Activated T-helper 1 cell treated with anti-CD3 and anti-CD28 coated beads, Interleukin-12 subunit alpha, Interleukin-12 subunit beta, Interleukin-2, Interleukin-4 antibody, amounts not matched to agents 30 ng/mL and 10 ng/mL and 1 ng/mL, durations not matched to agents 14 hours and 24 hours and 36 hours (primary cell): ENCODE measurements around the gene NOTCH4. TPM values are rescaled to one million over a fixed set of nuclear protein-coding genes. Genes with fewer than 3 reads are reported as not detected.

Source experiments
- DNase-seq: peaks from one replicate; pipeline ENCODE4 v3.0.0; 2021; ENCODE audit warnings: low spot score
- H3K27ac Mint-ChIP-seq: one replicate; pipeline ENCODE4 v1.8.0; 2021; ENCODE audit warnings: mild to moderate bottlenecking, mixed read lengths
- H3K27me3 Mint-ChIP-seq: one replicate; pipeline ENCODE4 v1.8.0; 2022; ENCODE audit warnings: mild to moderate bottlenecking, moderate library complexity, mixed read lengths; ENCODE audit not compliant: insufficient read depth
- H3K36me3 Mint-ChIP-seq: one replicate; pipeline ENCODE4 v1.8.0; 2021; ENCODE audit warnings: low read depth, mixed read lengths
- H3K4me1 Mint-ChIP-seq: one replicate; pipeline ENCODE4 v1.8.0; 2021; ENCODE audit warnings: low read depth, mixed read lengths
- H3K4me3 Mint-ChIP-seq: one replicate; pipeline ENCODE4 v1.8.0; 2021; ENCODE audit warnings: mild to moderate bottlenecking, moderate library complexity, mixed read lengths
- H3K9me3 Mint-ChIP-seq: one replicate; pipeline ENCODE4 v1.8.0; 2021; ENCODE audit warnings: mixed read lengths
- intact Hi-C: fragments of 100-400 bp; cut with micrococcal nuclease; formaldehyde crosslinking; loops from one replicate; pipeline ENCODE4 v1.15.1; 2024
- total RNA-seq: library from RNA; stranded (reverse); gene quantifications from 2 replicates; pipeline ENCODE4 v1.2.3, GENCODE V29; 2022

NOTCH4 gene
- total RNA-seq, 1 donor from 2014 or later = 0.73 TPM

DNA sequence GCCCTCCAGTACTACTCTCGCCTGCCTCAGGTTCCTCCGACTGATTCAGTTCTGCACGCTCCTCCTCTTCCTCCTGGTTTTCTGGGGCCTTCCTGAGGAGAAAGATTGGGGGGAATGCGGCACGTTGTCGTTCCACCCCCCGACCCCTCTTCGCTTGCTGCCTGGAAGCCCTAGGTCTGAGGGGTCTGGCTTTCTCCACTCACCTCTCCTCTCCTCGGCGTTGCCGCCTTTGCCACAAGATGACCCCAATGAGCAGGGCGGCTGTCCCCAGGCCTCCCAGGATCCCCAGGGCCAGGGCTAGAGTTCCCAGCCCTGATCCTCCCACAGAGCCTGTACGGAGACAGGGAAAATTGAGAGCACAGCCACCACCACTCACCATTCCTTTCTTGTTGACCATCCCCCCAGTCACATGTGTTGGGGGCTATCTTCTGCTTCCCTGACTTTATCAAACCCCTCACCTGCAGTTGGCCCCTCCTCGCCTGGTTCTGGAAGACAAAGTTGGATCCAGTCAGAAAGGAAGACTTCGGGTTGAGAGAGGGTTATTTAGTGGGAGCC, 42.6 kb downstream of the NOTCH4 start:
- Mint-ChIP-seq H3K27ac (no peak overlapping the region), H3K9me3 (no peaks in the 10 kb centered on the region), H3K4me1 (peaks cover 54% of the 10 kb centered on the region), H3K27me3 (no peaks in the 10 kb centered on the region), H3K4me3 (no peak overlapping the region), H3K36me3 (peaks cover 33% of the 10 kb centered on the region)
- DNase-seq = no peak
- intact Hi-C loops = no loop called here

DNA sequence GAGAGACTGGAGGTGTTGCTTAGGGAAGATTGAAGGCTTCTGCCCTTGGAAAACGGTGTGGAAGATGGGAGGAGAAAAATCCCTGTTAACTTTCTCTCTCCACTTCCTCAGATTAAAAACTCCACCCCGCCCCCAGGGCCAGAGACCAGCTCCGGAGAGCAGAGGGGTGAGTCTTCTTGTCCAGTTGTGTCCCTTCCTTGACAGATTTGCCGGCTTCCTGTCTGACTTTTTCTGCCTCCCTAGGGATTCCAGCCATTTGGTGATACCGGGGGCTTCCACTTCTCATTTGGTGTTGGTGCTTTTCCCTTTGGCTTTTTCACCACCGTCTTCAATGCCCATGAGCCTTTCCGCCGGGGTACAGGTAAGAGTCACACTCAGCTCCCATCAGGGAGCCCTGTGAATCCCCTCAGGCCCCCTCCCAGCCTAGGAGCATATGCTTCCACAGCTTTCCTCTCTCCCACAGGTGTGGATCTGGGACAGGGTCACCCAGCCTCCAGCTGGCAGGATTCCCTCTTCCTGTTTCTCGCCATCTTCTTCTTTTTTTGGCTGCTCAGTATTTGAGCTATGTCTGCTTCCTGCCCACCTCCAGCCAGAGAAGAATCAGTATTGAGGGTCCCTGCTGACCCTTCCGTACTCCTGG, 44.0 kb downstream of the NOTCH4 start:
- H3K4me3 Mint-ChIP-seq = peak overlapping the region; percentile 95
- peaks cover 27% of the 10 kb centered on the region for H3K36me3 Mint-ChIP-seq
- peak overlapping the region; percentile 73 for H3K27ac Mint-ChIP-seq
- no peaks in the 10 kb centered on the region for H3K27me3 Mint-ChIP-seq
- DNase-seq = no peak
- no peaks in the 10 kb centered on the region for H3K9me3 Mint-ChIP-seq
- peaks cover 48% of the 10 kb centered on the region for H3K4me1 Mint-ChIP-seq
- intact Hi-C loops = loop anchor here (2.0 to 10.0 kb wide), 7 partner anchors 223 to 1853 kb away; partner anchors contain the start of genes CUTA, EHMT2, NELFE and NEU1

DNA sequence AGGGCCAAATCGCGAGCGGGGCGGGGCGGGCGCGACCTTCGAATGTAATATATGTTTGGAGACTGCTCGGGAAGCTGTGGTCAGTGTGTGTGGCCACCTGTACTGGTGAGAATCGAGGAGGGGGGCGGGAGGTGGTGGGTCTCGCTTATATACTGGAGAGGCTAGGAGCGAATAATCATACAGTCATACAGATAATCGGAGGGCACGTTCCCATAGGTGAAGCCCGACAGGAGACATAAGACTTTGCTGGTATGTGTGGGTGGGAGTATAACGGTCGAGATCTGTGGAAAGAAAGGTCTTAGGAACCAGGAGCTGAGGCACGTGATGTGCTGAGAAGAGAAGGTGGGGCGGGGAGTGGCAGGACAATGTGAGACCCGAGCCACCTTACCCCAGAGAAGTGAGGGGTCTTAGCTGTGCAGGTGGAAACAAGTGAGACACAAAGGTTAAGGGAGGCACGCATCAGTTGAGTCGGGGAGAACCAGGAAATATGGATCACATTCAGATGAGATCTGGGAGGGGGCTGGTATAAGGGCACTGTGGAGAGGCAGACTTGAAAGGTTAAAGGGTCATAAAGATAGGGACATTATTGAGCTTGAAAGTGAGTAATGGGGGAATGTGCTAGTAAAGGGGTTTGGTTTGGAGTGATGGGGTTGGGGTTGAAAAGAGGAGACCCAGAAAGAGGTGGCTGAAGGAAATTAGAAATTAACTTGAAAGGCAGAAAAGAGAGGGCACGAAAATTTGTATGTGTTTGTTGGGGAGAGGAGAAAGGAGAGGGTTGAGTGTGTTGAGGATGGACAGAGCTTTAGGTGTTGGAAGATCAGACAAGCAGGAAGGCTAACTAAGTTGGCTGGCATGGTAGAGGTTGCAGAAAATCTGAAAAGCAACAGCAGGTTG, 45.1 kb downstream of the NOTCH4 start:
- H3K27ac Mint-ChIP-seq = peak overlapping the region; percentile 94
- H3K27me3 Mint-ChIP-seq = no peaks in the 10 kb centered on the region
- H3K4me1 Mint-ChIP-seq = peaks cover 55% of the 10 kb centered on the region
- H3K4me3 Mint-ChIP-seq = peak overlapping the region; percentile 95
- no peak for DNase-seq
- H3K9me3 Mint-ChIP-seq = no peaks in the 10 kb centered on the region
- peaks cover 27% of the 10 kb centered on the region for H3K36me3 Mint-ChIP-seq
- intact Hi-C loops = loop anchor here (1.0 to 10.0 kb wide), 11 partner anchors 12 to 1851 kb away; partner anchors contain the start of genes CUTA, EHMT2, FKBPL and NELFE

DNA sequence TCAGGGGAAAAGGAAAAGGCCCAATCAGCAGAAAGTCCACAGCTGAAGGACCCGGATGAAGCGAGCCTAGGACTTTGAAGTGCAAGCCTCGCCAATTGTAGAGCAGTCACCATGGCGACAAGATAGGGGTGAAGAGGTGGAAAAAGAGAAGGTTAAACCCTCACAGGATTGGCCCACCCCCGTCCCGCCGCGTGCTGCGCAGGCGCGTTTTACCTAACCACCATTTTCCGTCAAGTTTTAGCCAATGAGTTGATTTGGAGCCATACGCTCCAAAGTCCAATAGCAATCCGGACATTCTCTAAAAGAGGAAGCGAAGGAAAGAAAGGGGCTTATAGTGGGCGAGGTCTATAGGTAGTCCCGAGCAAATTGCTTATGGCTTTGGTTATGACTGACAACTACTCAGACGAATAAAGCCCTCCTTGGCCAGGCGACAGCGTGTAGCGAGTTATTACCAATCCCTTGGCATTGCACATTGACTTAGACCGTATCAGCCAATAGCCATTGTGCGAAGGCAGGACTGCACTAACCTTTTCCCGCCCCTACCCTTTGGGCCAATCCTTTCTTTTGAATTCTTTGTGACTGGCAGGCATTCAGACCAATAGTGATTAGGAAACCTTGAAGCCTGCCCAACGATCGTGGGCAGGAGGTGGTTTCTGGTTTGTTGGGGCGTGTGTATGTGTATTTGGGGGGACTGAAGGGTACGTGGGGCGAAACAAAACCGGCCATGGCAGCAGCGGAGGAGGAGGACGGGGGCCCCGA, 45.9 kb downstream of the NOTCH4 start, which contains the start of gene RNF5:
Gene RNF5, plus strand, starts transcription at position 618 of the 759 bp plus-strand sequence. Its CDS starts 107 bp downstream, at position 725.
- Mint-ChIP-seq H3K4me3 (peak within 1 kb of the TSS; percentile 95), H3K27me3 (no peaks in the 10 kb centered on the region), H3K27ac (peak within 1 kb of the TSS; percentile 94), H3K4me1 (peaks cover 60% of the 10 kb centered on the region), H3K36me3 (peaks cover 27% of the 10 kb centered on the region), H3K9me3 (no peaks in the 10 kb centered on the region)
- intact Hi-C loops = loop anchor here (1.0 to 10.0 kb wide), 16 partner anchors 12 to 1851 kb away; partner anchors contain the start of genes BRD2, CUTA, EHMT2 and FKBPL
- peak; percentile 91 for DNase-seq

DNA sequence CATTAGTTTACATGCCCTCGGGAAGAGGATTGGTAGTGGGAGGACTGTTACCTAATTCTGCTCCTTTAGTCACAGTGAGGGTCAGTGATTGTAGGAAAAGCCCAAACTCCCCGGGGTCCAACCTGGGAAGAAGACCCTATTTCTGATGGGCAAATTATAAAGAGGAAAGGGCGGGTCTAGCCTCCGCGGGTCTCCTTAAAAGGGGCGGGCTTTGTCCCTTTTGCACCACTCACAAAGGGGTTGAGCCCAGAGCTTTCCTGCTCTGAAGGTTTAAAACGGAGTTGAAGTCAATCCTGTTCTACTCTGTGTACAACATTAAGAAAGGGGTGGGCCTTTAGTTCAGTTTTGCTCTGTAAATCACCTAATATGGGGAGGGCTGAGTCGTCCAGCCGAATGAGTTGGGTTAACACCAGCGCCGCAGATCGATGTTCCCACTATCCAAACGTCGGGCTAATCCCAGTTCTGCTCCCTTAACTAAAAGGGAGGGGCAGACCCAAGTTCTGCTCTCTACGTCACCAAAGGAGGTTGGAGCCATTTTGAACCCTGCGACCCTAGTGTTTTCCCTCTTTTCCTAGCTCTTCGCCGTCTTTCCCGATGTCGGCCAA, 46.6 kb downstream of the NOTCH4 start:
- H3K4me3 Mint-ChIP-seq = peak overlapping the region; percentile 95
- H3K27ac Mint-ChIP-seq = peak overlapping the region; percentile 94
- H3K27me3 Mint-ChIP-seq = no peaks in the 10 kb centered on the region
- no peaks in the 10 kb centered on the region for H3K9me3 Mint-ChIP-seq
- H3K4me1 Mint-ChIP-seq = peaks cover 61% of the 10 kb centered on the region
- intact Hi-C loops = loop anchor here (1.0 to 10.0 kb wide), 10 partner anchors 29 to 1850 kb away; partner anchors contain the start of genes BRD2, CUTA, EHMT2 and GPANK1
- peak; percentile 29 for DNase-seq
- H3K36me3 Mint-ChIP-seq = peaks cover 23% of the 10 kb centered on the region

DNA sequence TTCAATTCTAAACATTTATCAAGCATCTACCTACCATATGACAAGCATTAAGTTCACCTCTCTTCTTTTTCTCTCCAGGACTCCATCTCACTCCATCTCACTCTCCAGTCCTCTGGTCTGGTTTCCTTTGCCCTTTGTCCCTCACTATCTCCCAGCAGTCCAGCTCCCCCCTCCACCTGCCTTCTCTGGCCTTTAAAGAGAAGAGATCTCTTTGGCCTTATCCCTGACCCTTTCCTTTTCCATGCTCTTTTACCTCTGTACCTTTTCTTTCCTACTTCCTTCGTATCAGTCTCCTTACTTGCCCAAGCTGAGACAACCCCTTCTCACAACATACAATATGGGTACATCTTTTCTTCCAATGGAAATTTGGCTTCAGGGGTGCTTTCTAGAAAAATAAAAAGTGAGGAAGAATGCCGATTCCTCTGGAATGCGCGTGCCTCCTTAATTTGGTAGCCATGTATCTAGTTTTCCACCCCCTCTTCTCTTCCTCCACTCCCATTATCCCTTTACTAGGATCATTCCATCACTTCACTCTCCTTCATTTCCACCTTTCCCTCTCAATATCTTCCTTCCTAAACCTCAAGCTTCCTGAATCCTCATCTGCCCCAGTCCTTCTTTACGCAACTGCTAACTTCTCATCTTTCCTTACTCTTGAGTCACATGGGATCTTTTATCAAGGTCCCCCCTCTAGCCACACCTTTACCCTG, 47.2 kb downstream of the NOTCH4 start:
- H3K4me1 Mint-ChIP-seq = peaks cover 61% of the 10 kb centered on the region
- H3K36me3 Mint-ChIP-seq = peaks cover 23% of the 10 kb centered on the region
- no peak for DNase-seq
- intact Hi-C loops = loop anchor here (1.0 to 10.0 kb wide), 11 partner anchors 22 to 1849 kb away; partner anchors contain the start of genes BRD2, CUTA, EHMT2 and GPANK1
- H3K27ac Mint-ChIP-seq = peak overlapping the region; percentile 94
- H3K9me3 Mint-ChIP-seq = no peaks in the 10 kb centered on the region
- no peaks in the 10 kb centered on the region for H3K27me3 Mint-ChIP-seq
- peak overlapping the region; percentile 95 for H3K4me3 Mint-ChIP-seq

DNA sequence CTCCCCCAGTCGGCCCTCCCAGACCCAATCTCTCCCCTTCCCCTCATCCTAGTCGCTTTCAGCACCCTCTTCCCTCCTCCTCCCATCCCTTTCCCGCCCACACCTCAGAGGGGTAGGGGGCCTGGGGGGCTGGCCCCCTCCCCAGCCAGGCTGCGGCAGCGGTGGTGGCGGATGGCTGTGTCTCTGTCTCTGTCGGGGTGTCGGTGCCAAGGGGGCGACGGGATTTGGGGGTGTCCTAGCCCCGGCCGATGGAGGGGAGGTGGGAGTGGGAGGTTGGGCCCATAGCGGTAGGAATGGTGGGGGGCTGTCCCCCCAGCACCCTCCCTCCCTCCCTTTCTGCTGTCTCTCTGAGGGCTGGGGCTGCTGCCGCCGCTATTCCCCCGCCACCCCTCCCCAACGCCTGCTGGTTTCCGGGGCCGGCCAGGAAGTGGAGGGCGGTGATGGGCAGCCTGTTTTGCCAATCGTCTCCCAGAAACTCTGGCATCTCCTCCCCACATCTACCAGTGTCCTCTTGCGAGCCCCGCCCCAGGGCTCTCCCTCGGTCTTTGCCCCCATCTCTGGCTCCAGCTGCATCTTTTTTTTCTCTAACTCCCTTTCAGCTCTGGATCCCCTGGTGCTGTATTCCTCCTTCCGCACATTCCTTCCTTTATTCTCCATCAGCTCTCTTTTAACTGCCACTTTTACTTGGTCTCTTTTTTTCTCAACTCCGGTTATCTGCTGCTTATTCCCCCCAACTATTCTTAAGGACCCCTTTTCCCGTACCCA, 48.0 kb downstream of the NOTCH4 start, which contains the start of gene AGPAT1:
Gene AGPAT1, minus strand, starts transcription at position 374 of the 765 bp plus-strand sequence. CDS start 4,588 bp downstream, outside the sequence.
- Mint-ChIP-seq H3K36me3 (peaks cover 17% of the 10 kb centered on the region), H3K27me3 (no peaks in the 10 kb centered on the region), H3K27ac (peak within 1 kb of the TSS; percentile 94), H3K4me1 (peaks cover 60% of the 10 kb centered on the region), H3K4me3 (peak within 1 kb of the TSS; percentile 95), H3K9me3 (no peaks in the 10 kb centered on the region)
- intact Hi-C loops = loop anchor here (1.0 to 10.0 kb wide), 10 partner anchors 22 to 1849 kb away; partner anchors contain the start of genes BRD2, CUTA, EHMT2 and GPANK1
- DNase-seq = peak; percentile 95

DNA sequence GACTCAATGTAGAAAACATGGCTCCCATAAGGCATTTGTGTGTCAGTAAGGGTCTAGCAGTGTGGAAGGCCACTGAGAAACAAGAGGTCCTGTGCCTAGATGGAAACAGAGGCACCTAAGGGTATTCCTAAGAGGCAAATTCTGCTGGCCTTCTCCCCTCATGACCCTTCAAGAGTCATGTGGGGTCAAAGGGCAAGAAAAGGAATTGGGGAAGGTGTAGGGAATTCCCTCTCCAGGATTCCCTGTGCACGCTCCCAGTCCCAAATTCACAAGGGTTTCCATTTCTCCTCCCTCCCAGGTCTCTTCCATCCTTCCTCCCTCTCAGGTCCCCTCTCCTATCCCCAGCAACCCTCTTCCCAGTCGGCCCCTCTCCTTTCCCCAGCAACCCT, 48.6 kb downstream of the NOTCH4 start:
- H3K9me3 Mint-ChIP-seq = no peaks in the 10 kb centered on the region
- peak overlapping the region; percentile 79 for H3K27ac Mint-ChIP-seq
- intact Hi-C loops = loop anchor here (5.0 to 10.0 kb wide), 5 partner anchors 218 to 1848 kb away; partner anchors contain the start of genes CUTA, EHMT2, NELFE and PHF1
- H3K36me3 Mint-ChIP-seq = peaks cover 13% of the 10 kb centered on the region
- H3K27me3 Mint-ChIP-seq = no peaks in the 10 kb centered on the region
- DNase-seq = no peak
- peak overlapping the region; percentile 95 for H3K4me3 Mint-ChIP-seq
- peaks cover 54% of the 10 kb centered on the region for H3K4me1 Mint-ChIP-seq

DNA sequence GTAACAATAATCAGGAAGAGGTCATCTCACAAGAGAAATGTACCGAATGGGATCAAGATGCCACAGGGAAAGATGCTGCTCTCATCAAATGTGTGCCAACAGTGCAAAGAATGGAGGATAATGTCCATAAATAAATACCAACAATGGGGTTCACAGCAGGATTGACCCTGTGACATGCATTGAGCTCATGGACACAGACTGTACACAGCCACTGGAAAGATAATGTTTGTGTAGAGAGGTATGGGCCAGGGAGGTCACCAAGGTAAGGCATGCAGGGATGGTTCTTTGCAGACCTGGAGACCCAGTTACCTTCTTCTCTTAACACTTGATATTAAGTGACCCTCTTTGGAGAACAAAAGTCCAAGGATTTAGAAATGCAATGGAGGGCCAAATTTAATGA, 49.5 kb downstream of the NOTCH4 start:
- peaks cover 50% of the 10 kb centered on the region for H3K4me1 Mint-ChIP-seq

DNA sequence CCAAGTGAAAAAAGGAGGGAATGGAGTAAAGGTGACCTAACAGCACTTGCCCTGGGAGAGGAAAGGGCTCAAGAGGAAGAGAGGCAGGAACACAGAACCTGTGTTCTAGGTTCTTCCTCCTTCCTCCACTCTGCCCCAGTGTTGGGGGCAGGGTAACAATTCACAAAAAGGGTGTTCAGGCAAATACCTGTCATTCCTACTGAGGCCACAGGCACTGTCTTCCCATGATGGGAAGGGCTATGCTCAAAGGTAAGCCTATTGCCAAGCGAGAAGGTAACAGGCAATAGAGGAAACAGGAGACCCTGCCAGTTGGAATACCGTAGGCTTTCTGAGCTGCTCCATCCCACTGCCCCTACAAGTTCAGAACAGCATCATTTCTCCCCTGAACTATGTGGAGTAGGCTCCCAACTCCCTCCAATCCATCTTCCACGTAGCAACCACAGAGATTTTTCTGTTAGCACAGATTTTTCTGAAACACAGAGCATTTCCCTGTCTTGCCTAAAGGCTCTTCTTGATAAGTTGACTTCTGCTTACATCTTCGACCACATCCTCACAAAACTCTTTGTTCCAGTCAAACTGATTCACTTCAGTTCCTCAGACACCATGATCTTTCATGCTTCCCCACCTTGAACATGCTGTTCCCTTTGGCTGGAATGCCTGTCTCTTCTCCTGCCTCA, 50.7 kb downstream of the NOTCH4 start:
- peaks cover 40% of the 10 kb centered on the region for H3K4me1 Mint-ChIP-seq
- peak overlapping the region; percentile 2 for H3K4me3 Mint-ChIP-seq
- peaks cover 14% of the 10 kb centered on the region for H3K36me3 Mint-ChIP-seq
- no peak for DNase-seq
- intact Hi-C loops = loop anchor here (10.0 kb wide), 1 partner anchor 1242 kb away; the partner anchor contains the start of genes CUTA and PHF1
- no peaks in the 10 kb centered on the region for H3K9me3 Mint-ChIP-seq
- H3K27ac Mint-ChIP-seq = peak overlapping the region; percentile 25
- no peaks in the 10 kb centered on the region for H3K27me3 Mint-ChIP-seq

More for the DNA sequence above, 49.5 kb downstream of the NOTCH4 start:
- intact Hi-C loops = loop anchor here (10.0 kb wide), 1 partner anchor 1240 kb away; the partner anchor contains the start of genes CUTA and PHF1
- H3K4me3 Mint-ChIP-seq = peak overlapping the region; percentile 95
- H3K36me3 Mint-ChIP-seq = peaks cover 19% of the 10 kb centered on the region
- H3K9me3 Mint-ChIP-seq = no peaks in the 10 kb centered on the region
- H3K27me3 Mint-ChIP-seq = no peaks in the 10 kb centered on the region
- no peak for DNase-seq
- no peak overlapping the region for H3K27ac Mint-ChIP-seq
